Ovary (tissue), 9 donors: Measurements from ENCODE around the gene NSMCE1. TPM values are rescaled to one million over a fixed set of nuclear protein-coding genes. Genes with fewer than 3 reads are reported as not detected.

ENCODE experiments used
- DNase-seq, 5 donors: peaks; one replicate each; pipeline ENCODE4 v3.0.0-alpha.2; 2019 to 2020
- H3K27ac ChIP-seq, 2 donors: fragments of 200-600 bp; one replicate each; pipeline versions ENCODE4 v1.5.1 to v1.8.0; 2019 to 2022
- H3K27me3 ChIP-seq: fragments of 200-600 bp; one replicate; pipeline ENCODE4 v1.8.0; 2022
- H3K36me3 ChIP-seq: fragments of 200-600 bp; sonication (generic); one replicate; pipeline ENCODE4 v1.5.1; 2019
- H3K4me1 ChIP-seq: one replicate; pipeline ENCODE4 v1.8.1; 2013; ENCODE audit warnings: mild to moderate bottlenecking, moderate library complexity; ENCODE audit not compliant: insufficient read depth
- H3K4me3 ChIP-seq: fragments of 200-600 bp; sonication (generic); one replicate; pipeline ENCODE4 v1.5.1; 2017
- H3K9me3 ChIP-seq, 2 donors: fragments of 200-600 bp in 1 of 2; sonication (generic) in 1 of 2; one replicate each; pipeline versions ENCODE4 v1.5.1 to v1.8.1; 2013 to 2019; ENCODE audit warnings: mild to moderate bottlenecking in 1 of 2, moderate library complexity in 1 of 2
- CTCF ChIP-seq, 3 donors: fragments of 450-650 bp in 2 of 3; fragments of 200-600 bp in 1 of 3; IDR thresholded peaks; one replicate each; pipeline versions ENCODE4 v1.5.1 to v1.8.0; 2016 to 2022; ENCODE audit warnings: antibody characterized with exemption in 3 of 3, mild to moderate bottlenecking in 1 of 3
- EP300 ChIP-seq: sonication (generic); formaldehyde crosslinking; IDR thresholded peaks from one replicate; pipeline ENCODE4 v1.6.1; 2017; ENCODE audit warnings: antibody characterized with exemption
- POLR2A ChIP-seq: fragments of 450-650 bp; IDR thresholded peaks from one replicate; pipeline ENCODE4 v1.6.1; 2017; ENCODE audit warnings: antibody characterized with exemption, mild to moderate bottlenecking, moderate library complexity
- WGBS, 3 donors: extraction: QIAGEN DNeasy Blood & Tissue Kit in 1 of 3; methylation state at CpG; one replicate each; pipeline versions ENCODE4 v1.1.5 to v1.1.7; 2013 to 2017; 5-methylcytosine and 5-hydroxymethylcytosine counted together
- intact Hi-C, 4 donors: fragments of 100-400 bp; cut with DNase I; formaldehyde crosslinking; loops; one replicate each; pipeline versions ENCODE4 v1.11.0 to v1.15.1; 2022 to 2023
- polyA plus RNA-seq, 2 donors: library from polyadenylated mRNA; stranded (reverse); fragments of 200-250 nt in 1 of 2; fragments of 350-450 nt in 1 of 2; fragmentation: Illumina TruSeq in 1 of 2; extraction: RNeasy Lipid Tissue Mini Kit (QIAGEN cat#74804) in 1 of 2; gene quantifications; one replicate each; pipeline ENCODE4 v1.2.3, GENCODE V29; 2013 to 2014
- total RNA-seq, 7 donors: library from RNA; depleted of rRNA in 2 of 7; stranded (reverse); fragments of >200 nt in 2 of 7; fragmentation: NEBNext Ultra II Directional in 3 of 7; extraction: Animal tissue kit (Norgen Biotek cat#: 25700) in 3 of 7; gene quantifications; one replicate each; pipeline versions ENCODE4 v1.1.0 to v1.2.4, GENCODE V29; 2016 to 2023
- donor health status: DM: no; HTN: no; CAD: no; lungs with moderate emphysema.
- donor health status: DM: no; HTN: no; CAD: no.
- donor health status: Bipolar disorder and iron deficiency.
- donor health status: DM: yes; HTN: yes; CAD: no.
- donor health status: DM: no; HTN: no; CAD: no.
- donor health status: DM: yes; HTN: yes; CAD: no.

Gene NSMCE1
- total and polyA plus RNA-seq, 9 donors, result 19.8 to 68.4 (median 51.2) TPM

- no peaks in the 10 kb centered on the region for H3K36me3 ChIP-seq
- no peaks in the 10 kb centered on the region for H3K4me1 ChIP-seq
- no peak overlapping the region for H3K4me3 ChIP-seq
- H3K27me3 ChIP-seq, result no peaks in the 10 kb centered on the region
- intact Hi-C loops, result no loop called here
- DNase-seq, result no peak
- no peak for TF ChIP-seq POLR2A
- 62 to 78% (median 74%) methylated on average over 2 of the region's 2 CpGs for WGBS, 3 donors
- H3K27ac ChIP-seq, result no peak overlapping the region
- H3K9me3 ChIP-seq, result no peaks in the 10 kb centered on the region
Measured at GRCh38 chr16:27188633-27189032, 79.9 kb downstream of the NSMCE1 start.

GRCh38 chr16:27185776-27186130 lies 82.8 kb downstream of the NSMCE1 start:
- no peak for TF ChIP-seq CTCF (IDR thresholded peaks at IDR 0.05)
- no peak for TF ChIP-seq EP300
- no peak for TF ChIP-seq POLR2A
- Histone ChIP-seq H3K4me1 (no peaks in the 10 kb centered on the region), H3K27me3 (no peaks in the 10 kb centered on the region), H3K36me3 (no peaks in the 10 kb centered on the region), H3K9me3 (no peaks in the 10 kb centered on the region), H3K4me3 (no peak overlapping the region), H3K27ac (no peak overlapping the region)
- 84 to 90% (median 89%) methylated on average over 1 of the region's 1 CpG for WGBS, 3 donors
- DNase-seq, result no peak
- intact Hi-C loops, result no loop called here

GRCh38 chr16:27182906-27183405 lies 85.6 kb downstream of the NSMCE1 start:
- no peak overlapping the region for H3K27ac ChIP-seq
- no peak for DNase-seq
- H3K36me3 ChIP-seq, result no peaks in the 10 kb centered on the region
- no peaks in the 10 kb centered on the region for H3K9me3 ChIP-seq
- H3K4me3 ChIP-seq, result no peak overlapping the region
- WGBS, 3 donors, result 75 to 81% (median 76%) methylated on average over 7 of the region's 7 CpGs
- intact Hi-C loops, result no loop called here
- H3K4me1 ChIP-seq, result peaks cover 4% of the 10 kb centered on the region
- no peak for TF ChIP-seq EP300
- TF ChIP-seq POLR2A, result no peak
- TF ChIP-seq CTCF (IDR thresholded peaks at IDR 0.05), result no peak
- H3K27me3 ChIP-seq, result no peaks in the 10 kb centered on the region

- TF ChIP-seq POLR2A (no peak), CTCF (IDR thresholded peaks at IDR 0.05) (no peak), EP300 (no peak)
- no peak for DNase-seq
- Histone ChIP-seq H3K36me3 (no peaks in the 10 kb centered on the region), H3K4me3 (no peak overlapping the region), H3K9me3 (no peaks in the 10 kb centered on the region), H3K27ac (no peak overlapping the region), H3K27me3 (no peaks in the 10 kb centered on the region), H3K4me1 (peaks cover 4% of the 10 kb centered on the region)
- 50 to 63% (median 55%) methylated on average over 8 of the region's 8 CpGs for WGBS, 3 donors
- intact Hi-C loops, result no loop called here
Measured at GRCh38 chr16:27181019-27181790, 87.4 kb downstream of the NSMCE1 start.

GRCh38 chr16:27179500-27180072 lies 89.0 kb downstream of the NSMCE1 start:
- H3K4me1 ChIP-seq, result peaks cover 4% of the 10 kb centered on the region
- intact Hi-C loops, result loop anchor here in 3 of 4 donors (5.0 to 10.0 kb wide), 4 partner anchors 185 to 275 kb away; no protein-coding TSS in a partner anchor
- DNase-seq, result peak; percentile 24 to 78 (median 69)
- no peaks in the 10 kb centered on the region for H3K9me3 ChIP-seq
- H3K27me3 ChIP-seq, result no peaks in the 10 kb centered on the region
- WGBS, 3 donors, result 12 to 17% (median 13%) methylated on average over 13 of the region's 13 CpGs
- peak; percentile 15 to 68 (median 56) for TF ChIP-seq CTCF (IDR thresholded peaks at IDR 0.05)
- no peak for TF ChIP-seq POLR2A
- TF ChIP-seq EP300, result no peak
- H3K27ac ChIP-seq, result no peak overlapping the region
- no peaks in the 10 kb centered on the region for H3K36me3 ChIP-seq
- H3K4me3 ChIP-seq, result no peak overlapping the region
